GM12878 (cell line): ENCODE results near the gene ZFYVE21.

Experiments used
- BCL11A ChIP-seq: IDR thresholded peaks from 2 replicates; pipeline ENCODE4 v1.6.1; 2011; ENCODE audit warnings: low read depth, low read length
- CHD1 ChIP-seq: IDR thresholded peaks from 2 replicates; pipeline ENCODE4 v1.6.1; 2012; ENCODE audit warnings: low read depth, low read length, improper control_type of control experiment
- CREM ChIP-seq: IDR thresholded peaks from 2 replicates; pipeline ENCODE4 v1.6.1; 2014; ENCODE audit warnings: antibody characterized with exemption, low read depth
- CTCF ChIP-seq, 3 experiments: IDR thresholded peaks in 2 of 3; conservative IDR thresholded peaks in 1 of 3; 2 replicates each; pipeline ENCODE4 v1.5.1; 2011; ENCODE audit warnings: low read depth in 3 of 3, low read length in 3 of 3, mild to moderate bottlenecking in 3 of 3, control low read depth in 2 of 3, moderate library complexity in 2 of 3, inconsistent platforms in 1 of 3, mixed read lengths in 1 of 3; ENCODE audit not compliant: control insufficient read depth in 2 of 3, insufficient read depth in 1 of 3; ENCODE audit errors: extremely low read depth in 1 of 3
- EZH2 ChIP-seq: IDR thresholded peaks from 2 replicates; pipeline ENCODE4 v1.6.1; 2012; ENCODE audit warnings: low read depth, mild to moderate bottlenecking, control low read depth, inconsistent platforms, low read length, borderline replicate concordance; ENCODE audit not compliant: control insufficient read depth
- GABPA ChIP-seq: IDR thresholded peaks from 2 replicates; pipeline ENCODE4 v1.6.1; 2014; ENCODE audit warnings: antibody characterized with exemption, low read depth, mild to moderate bottlenecking, inconsistent platforms
- HDAC6 ChIP-seq: fragments of 200-600 bp; sonication (generic); IDR thresholded peaks from one replicate; pipeline ENCODE4 v1.8.0; 2017; ENCODE audit warnings: antibody characterized with exemption; ENCODE audit not compliant: unreplicated experiment
- LARP7 ChIP-seq: fragments of 450-650 bp; IDR thresholded peaks from 2 replicates; pipeline ENCODE4 v1.6.1; 2017; ENCODE audit warnings: mild to moderate bottlenecking
- MYC ChIP-seq: IDR thresholded peaks from 2 replicates; pipeline ENCODE4 v1.6.1; 2011; ENCODE audit warnings: mild to moderate bottlenecking, low read length, moderate library complexity, inconsistent platforms; ENCODE audit not compliant: insufficient read depth, insufficient replicate concordance, insufficient read length, severe bottlenecking
- NFIC ChIP-seq: IDR thresholded peaks from 2 replicates; pipeline ENCODE4 v1.6.1; 2012; ENCODE audit warnings: low read depth, mild to moderate bottlenecking, inconsistent platforms, low read length, moderate library complexity
- PAX5 ChIP-seq: IDR thresholded peaks from 2 replicates; pipeline ENCODE4 v1.6.1; 2011; ENCODE audit warnings: low read depth, low read length, borderline replicate concordance
- POLR2A ChIP-seq: IDR thresholded peaks from 2 replicates; pipeline ENCODE4 v1.6.1; 2011; ENCODE audit warnings: low read depth, mild to moderate bottlenecking, low read length
- POLR2AphosphoS5 ChIP-seq: IDR thresholded peaks from 2 replicates; pipeline ENCODE4 v1.6.1; 2011; ENCODE audit warnings: mild to moderate bottlenecking, low read length, inconsistent platforms
- TCF12 ChIP-seq: IDR thresholded peaks from 2 replicates; pipeline ENCODE4 v1.6.1; 2011; ENCODE audit warnings: low read depth, mild to moderate bottlenecking, low read length

GRCh38 chr14:103728721-103729120 is 13.1 kb downstream of the ZFYVE21 start:
- TF ChIP-seq MYC (no peak), NFIC (no peak), EZH2 (no peak), CTCF (IDR thresholded peaks at IDR 0.05 in 2 of 3, conservative IDR thresholded peaks at IDR 0.05 in 1 of 3; ENCODE audit: control insufficient read depth in 2 of 3, extremely low read depth in 1 of 3, insufficient read depth in 1 of 3, low read depth in 3 of 3, low read length in 3 of 3) (no peak), CREM (no peak), LARP7 (no peak), TCF12 (no peak), CHD1 (no peak), POLR2AphosphoS5 (no peak), PAX5 (no peak), GABPA (no peak), BCL11A (no peak), HDAC6 (no peak), POLR2A (no peak)
